Ramos (cell line): ENCODE results near the gene CLDN17.

Experiments
- in situ Hi-C: fragments of 300-500 bp; cut with MboI; formaldehyde crosslinking; loops from one replicate; pipeline ENCODE4 v1.14.3; 2022; ENCODE audit warnings: low sequenced_read_pairs; ENCODE audit not compliant: unreplicated experiment

The CLDN17 gene

GRCh38 chr21:30166705-30167104 is at the start of gene CLDN17:
Gene CLDN17 (minus strand): TSS chr21:30166805. CDS start chr21:30166617, 188 bp downstream.
- in situ Hi-C loops, result no loop called here

DNA sequence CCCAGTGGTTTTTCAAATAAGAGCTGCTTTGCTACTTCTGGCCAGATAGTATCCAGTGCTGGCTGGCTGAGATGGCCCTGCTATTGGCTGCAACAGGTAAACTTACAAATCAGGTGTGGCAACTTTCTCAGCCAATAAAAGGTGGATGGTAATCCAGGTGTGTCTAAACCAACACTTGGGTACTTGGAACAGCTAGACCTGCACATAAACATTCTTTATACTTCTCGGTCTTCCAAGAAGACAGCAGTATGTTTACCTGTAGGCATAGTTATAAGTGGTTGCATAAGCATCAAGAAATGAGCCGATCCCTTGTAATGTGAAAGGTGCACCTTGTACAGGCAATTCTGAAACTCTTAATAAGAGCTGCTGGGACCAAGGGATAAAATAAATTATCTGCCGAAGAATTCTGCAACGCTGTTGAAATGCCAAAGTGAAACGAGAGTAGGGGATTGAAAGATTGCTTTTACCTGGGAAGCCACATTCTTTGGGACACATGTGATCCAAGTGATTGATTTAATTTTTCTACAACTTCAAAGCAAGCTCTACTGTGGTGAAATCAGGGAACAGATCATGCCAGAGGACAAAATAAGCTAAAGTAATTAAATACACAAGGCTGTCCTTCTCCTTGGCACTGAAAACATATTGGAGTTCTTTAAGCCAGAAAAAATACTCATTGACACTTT is 49.6 kb upstream of the CLDN17 start, which contains the start of gene CLDN8:
CLDN8 (minus strand) TSS at position 57 of the 683 bp plus-strand sequence. CDS start 172 bp downstream, outside the sequence.
- in situ Hi-C loops, result no loop called here

- in situ Hi-C loops, result no loop called here
Observed at GRCh38 chr21:30211071-30211470, 44.5 kb upstream of the CLDN17 start.

GRCh38 chr21:30209601-30210000 is 43.0 kb upstream of the CLDN17 start:
- in situ Hi-C loops, result no loop called here

GRCh38 chr21:30207252-30207579 is 40.6 kb upstream of the CLDN17 start:
- in situ Hi-C loops, result no loop called here

GRCh38 chr21:30206551-30207251 is 40.1 kb upstream of the CLDN17 start:
- in situ Hi-C loops, result no loop called here

DNA sequence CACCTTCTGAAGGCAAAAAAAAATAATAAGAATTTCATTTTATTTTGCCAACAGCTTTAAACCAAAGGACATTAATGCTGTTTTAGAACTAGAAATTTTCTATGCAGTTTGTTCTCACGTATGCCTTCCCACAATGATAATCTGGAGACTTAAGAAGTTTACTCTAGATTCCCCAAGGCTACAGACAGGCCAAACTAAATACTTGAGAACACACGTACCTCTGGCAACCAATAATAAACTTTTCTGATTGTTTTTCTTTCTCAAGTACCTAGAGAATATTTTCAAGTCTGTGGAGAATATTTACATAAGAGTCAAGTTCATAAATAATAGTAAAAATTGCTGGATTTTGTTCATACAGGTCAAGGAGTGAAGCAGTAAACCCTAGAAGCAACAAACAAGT is 33.4 kb upstream of the CLDN17 start:
- in situ Hi-C loops, result no loop called here

GRCh38 chr21:30194701-30195299 is 28.2 kb upstream of the CLDN17 start:
- in situ Hi-C loops, result no loop called here

DNA sequence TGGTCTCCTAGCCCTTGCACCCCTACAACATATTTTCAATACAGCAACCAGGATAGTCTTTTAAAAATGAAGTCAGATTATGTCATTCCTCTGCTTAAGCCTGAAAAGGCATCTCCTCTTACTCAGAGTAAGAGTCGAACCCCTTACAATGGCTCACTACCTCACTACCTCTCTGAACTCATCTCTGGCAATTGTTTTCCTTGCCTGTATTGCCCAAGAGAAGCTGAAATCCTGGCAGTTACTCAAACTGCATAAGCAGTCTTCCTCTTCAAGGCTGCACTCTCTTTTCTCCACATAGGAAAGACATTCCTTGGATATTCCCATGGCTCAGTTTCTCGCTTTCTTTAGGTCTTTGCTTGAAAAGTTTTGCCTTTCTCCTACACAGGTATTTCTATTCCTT is 26.6 kb upstream of the CLDN17 start:
- in situ Hi-C loops, result no loop called here

DNA sequence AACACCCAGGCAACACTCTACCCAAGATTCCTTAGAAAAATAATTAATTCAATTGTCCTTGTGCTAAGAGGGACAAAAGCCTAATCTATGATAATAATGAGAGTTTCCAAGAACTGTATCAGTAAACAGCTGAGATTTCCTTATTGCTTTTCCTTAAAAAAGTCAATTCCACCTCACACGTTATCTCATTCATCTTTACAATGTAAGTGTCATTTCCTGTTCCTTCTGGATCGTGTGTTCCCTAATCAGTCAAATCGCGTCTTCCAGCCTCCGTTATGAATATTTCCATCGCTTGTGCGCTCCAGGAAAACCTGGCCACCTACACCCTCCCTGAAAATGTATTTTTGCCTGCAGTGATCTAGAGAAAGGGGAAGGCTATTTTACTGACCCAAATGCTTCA is 23.9 kb upstream of the CLDN17 start:
- in situ Hi-C loops, result no loop called here

- in situ Hi-C loops, result no loop called here
Observed at GRCh38 chr21:30189773-30190172, 23.2 kb upstream of the CLDN17 start.

DNA sequence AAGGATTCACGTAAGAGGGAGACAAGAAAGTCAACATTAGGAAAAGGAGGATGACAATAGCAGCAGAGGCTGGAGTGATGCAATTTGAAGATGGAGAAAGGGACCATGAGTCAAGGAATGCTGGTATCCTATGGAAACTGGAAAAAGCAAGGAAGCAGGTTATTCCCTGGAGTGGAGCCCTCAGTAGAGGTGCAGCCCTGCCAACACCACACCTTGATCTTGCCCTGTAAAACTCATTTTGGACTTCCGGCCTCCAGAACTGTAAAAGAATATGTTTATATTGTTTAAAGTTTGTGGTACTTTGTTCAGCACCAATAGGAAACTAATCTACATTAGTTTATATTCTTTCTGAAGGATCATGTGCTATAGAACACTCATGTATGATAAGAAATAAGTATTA is 19.6 kb upstream of the CLDN17 start:
- in situ Hi-C loops, result no loop called here

GRCh38 chr21:30168086-30168485 is 1.5 kb upstream of the CLDN17 start:
- in situ Hi-C loops, result no loop called here

DNA sequence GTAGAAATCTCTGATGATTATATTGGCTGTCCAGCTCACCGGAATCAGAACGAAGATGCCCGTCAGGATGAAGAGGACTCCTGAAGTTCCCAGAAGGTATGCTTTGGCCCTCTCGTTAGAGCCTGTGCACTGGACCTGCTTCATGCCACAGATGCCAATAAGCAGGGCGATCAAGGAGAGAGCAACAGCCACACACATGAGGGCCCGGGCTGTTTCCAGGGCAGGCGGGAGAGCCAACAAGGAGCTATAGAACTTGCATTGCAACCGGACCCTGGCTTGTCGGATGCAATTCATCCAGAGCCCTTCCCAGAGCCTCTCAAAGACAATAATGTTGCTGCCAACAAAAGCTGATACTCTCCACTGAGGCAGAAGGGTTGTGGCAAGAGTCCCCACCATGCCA is 434 bp downstream of the CLDN17 start:
- in situ Hi-C loops, result no loop called here

GRCh38 chr21:30164796-30165195 is 1.8 kb downstream of the CLDN17 start:
- in situ Hi-C loops, result no loop called here

- in situ Hi-C loops, result no loop called here
Observed at GRCh38 chr21:30153697-30154340, 12.8 kb downstream of the CLDN17 start.

- in situ Hi-C loops, result no loop called here
Observed at GRCh38 chr21:30152792-30153191, 13.8 kb downstream of the CLDN17 start.

DNA sequence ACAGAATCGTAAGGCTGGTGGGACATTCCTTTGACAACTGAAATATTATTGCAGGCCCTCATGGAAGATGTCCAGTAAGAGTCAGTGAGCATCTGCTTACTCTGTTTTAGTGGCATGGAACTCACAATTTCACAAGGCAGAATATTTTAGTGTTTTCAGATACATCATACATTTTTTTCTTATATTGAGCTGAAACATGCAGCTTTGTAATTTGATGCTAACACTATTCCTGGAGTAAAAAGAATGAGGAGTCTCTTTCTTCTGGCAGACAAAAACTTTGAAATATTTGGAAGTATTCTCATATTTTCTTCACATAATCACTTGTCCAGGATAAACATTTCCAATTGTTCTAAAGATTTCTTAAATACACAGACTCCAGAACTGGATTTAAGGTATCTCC is 17.7 kb downstream of the CLDN17 start:
- in situ Hi-C loops, result no loop called here

DNA sequence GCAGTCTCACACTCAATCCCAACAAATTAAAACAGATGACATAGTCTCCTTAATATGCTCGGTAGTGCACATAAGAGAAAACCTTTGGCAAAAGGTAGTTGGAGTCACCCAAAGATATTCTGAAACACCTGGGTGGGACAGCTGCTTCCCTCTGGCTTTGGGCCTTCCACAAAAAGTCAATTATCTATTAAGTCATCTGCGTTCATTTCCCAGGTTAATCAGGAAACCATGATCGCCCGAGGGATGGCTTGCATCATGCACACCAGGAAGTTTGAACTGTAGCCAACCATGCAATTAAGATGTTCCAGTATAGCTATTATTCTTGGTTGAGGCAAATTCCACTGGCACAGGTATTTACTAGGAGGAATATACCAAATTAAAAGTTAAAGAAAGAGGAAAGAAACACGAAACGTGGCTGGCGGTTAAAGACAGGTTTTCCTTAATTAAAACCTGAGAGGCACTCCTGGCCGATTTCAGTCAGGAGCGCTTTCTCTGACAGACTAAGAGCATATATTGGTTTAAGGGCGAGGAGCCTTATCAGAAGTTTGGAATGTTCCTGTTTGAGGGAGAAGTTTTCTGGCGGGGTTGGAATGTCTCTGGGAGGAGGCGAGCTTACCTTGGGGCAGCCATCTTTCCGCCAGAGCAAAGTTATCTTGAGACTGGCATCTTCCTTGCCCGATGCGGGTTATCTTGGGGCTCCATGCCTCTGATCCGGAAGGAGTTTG is 19.9 kb downstream of the CLDN17 start:
- in situ Hi-C loops, result no loop called here

DNA sequence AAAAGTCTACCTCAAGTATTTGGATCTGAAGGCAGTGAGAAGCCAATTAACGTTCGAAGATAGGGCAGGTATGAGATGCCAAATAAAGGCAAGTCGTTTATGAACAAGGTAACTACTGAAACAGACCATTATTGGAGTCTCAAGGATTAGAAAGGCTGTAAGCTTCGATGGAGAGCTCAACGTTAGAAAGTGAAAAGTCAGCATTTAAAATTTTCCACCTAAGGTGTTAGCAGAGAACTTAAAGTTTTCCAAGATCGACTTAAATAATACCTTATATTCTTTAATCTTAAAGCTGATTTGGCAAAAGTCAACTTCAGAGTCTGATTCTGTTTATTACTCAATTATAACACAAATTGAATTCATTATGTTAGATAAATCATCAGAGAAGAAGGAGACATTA is 28.1 kb downstream of the CLDN17 start:
- in situ Hi-C loops, result no loop called here
